B cell (primary cell): ENCODE results near the gene LIPC.

Experiments
- CTCF ChIP-seq: fragments of 200-600 bp; IDR thresholded peaks from one replicate; pipeline ENCODE4 v1.8.0; 2022; ENCODE audit warnings: antibody characterized with exemption, mild to moderate bottlenecking
- EZH2 ChIP-seq: IDR thresholded peaks from 2 replicates; pipeline ENCODE4 v1.6.1; 2012; ENCODE audit warnings: borderline replicate concordance, low read depth, mild to moderate bottlenecking, moderate library complexity, low read length; ENCODE audit not compliant: insufficient read depth, poor library complexity, severe bottlenecking

DNA sequence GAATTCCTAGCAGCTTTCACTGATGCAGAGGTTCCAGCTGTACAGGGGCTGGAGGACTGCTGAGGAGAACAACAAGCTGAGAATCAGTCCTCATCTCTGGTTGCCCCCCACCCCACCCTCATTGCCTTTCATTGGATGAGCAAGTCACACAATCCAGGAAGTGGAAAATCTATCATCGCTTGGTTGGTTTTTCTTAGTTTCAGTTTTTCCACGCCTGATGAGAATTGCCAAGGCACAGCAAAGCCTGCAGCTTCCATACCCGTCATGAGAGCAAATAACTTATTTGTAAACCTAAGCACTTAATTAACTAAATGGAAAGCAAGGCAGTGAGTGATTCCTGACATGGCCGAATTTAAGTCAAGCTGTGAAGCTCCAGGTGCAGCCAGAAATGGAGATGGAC, 21.4 kb upstream of the LIPC start:
- TF ChIP-seq CTCF (no peak), EZH2 (no peak)
